Heart right ventricle (tissue), 16 donors: ENCODE results near the gene KRTDAP. TPM values are rescaled to one million over a fixed set of nuclear protein-coding genes. Genes with fewer than 3 reads are reported as not detected.
"Not testable (repeated sequence)": the region's sequence is repeated elsewhere in the genome, so short reads cannot be mapped to it uniquely, and the experiment has no call there.

Source experiments
- ATAC-seq, 8 donors: fragments of 200-7000 bp; cut with Tn5 transposase; one replicate each; pipeline ENCODE4 v1.9.1; 2020; ENCODE audit warnings: mild to moderate bottlenecking in 8 of 8, moderate library complexity in 8 of 8, moderate number of reproducible peaks in 1 of 8
- DNase-seq, 2 donors: peaks; one replicate each; pipeline ENCODE4 v3.0.0-alpha.2; 2020
- H3K27ac ChIP-seq, 10 donors: fragments of 200-600 bp; sonication (generic) in 2 of 10; one replicate each; pipeline versions ENCODE4 v1.5.0 to v1.8.0; 2020 to 2022; ENCODE audit warnings: mild to moderate bottlenecking in 3 of 10
- H3K27me3 ChIP-seq, 7 donors: fragments of 200-600 bp; one replicate each; pipeline ENCODE4 v1.8.0; 2021 to 2022; ENCODE audit warnings: mild to moderate bottlenecking in 2 of 7
- H3K36me3 ChIP-seq, 9 donors: fragments of 200-600 bp; sonication (generic) in 1 of 9; one replicate each; pipeline versions ENCODE4 v1.5.0 to v1.8.0; 2020 to 2022; ENCODE audit warnings: mild to moderate bottlenecking in 2 of 9
- H3K4me1 ChIP-seq, 9 donors: fragments of 200-600 bp; sonication (generic) in 1 of 9; one replicate each; pipeline versions ENCODE4 v1.5.0 to v1.8.0; 2020 to 2022; ENCODE audit warnings: mild to moderate bottlenecking in 4 of 9
- H3K4me3 ChIP-seq, 10 donors: fragments of 200-600 bp; sonication (generic) in 2 of 10; one replicate each; pipeline versions ENCODE4 v1.5.0 to v1.8.0; 2020 to 2022; ENCODE audit warnings: mild to moderate bottlenecking in 7 of 10, moderate library complexity in 2 of 10
- H3K9me3 ChIP-seq, 11 donors: fragments of 200-600 bp in 10 of 11; sonication (generic) in 2 of 11; one replicate each; pipeline versions ENCODE4 v1.5.0 to v1.8.0; 2013 to 2022; ENCODE audit warnings: mild to moderate bottlenecking in 2 of 11, control low read depth in 1 of 11, moderate library complexity in 1 of 11
- CTCF ChIP-seq, 9 donors: fragments of 200-600 bp; sonication (generic) in 2 of 9; IDR thresholded peaks; one replicate each; pipeline versions ENCODE4 v1.5.0 to v1.8.0; 2021 to 2022; ENCODE audit warnings: antibody characterized with exemption in 9 of 9, mild to moderate bottlenecking in 5 of 9, moderate library complexity in 1 of 9
- WGBS, 2 donors: extraction: QIAGEN DNeasy Blood & Tissue Kit; methylation state at CpG; one replicate each; pipeline ENCODE4 v1.1.7; 2013; ENCODE audit warnings: inconsistent platforms in 1 of 2; 5-methylcytosine and 5-hydroxymethylcytosine counted together
- intact Hi-C, 10 donors: fragments of 100-400 bp; cut with DNase I; formaldehyde crosslinking; loops; one replicate each; pipeline versions ENCODE4 v1.11.1 to v1.14.2; 2022
- polyA plus RNA-seq, 2 donors: library from polyadenylated mRNA; stranded (reverse); fragments of 200-250 nt; gene quantifications; one replicate each; pipeline ENCODE4 v1.2.3, GENCODE V29; 2013
- total RNA-seq, 10 donors: library from RNA; stranded (reverse); fragmentation: NEBNext Ultra II Directional in 3 of 10; extraction: Animal tissue kit (Norgen Biotek cat#: 25700) in 3 of 10; gene quantifications; one replicate each; pipeline versions ENCODE4 v1.2.1 to v1.2.4, GENCODE V29; 2021 to 2023
- donor health status: Arrhythmogenic right ventricular cardiomyopathy.
- donor health status: ischemic (EF 13 %, LVEDD 7.1; RV severe dilation, severe dysfunction).
- donor health status: healthy with polysubstance abuse.
- donor health status: DM: no; HTN: yes; CAD: no.
- donor health status: DM: no; HTN: no; CAD: no.
- donor health status: ischemic (EF 25% LVEDD 6.9; RV normal size, moderate dysfunction).
- donor health status: ischemic (EF 25% LVEDD 5.7; RV mildly dilated, moderate dysfunction).
- donor health status: healthy.
- donor health status: DM: yes; HTN: yes; CAD: no.
- donor health status: Ischemic cardiomyopathy.
- donor health status: ischemic (EF 35%, LVEDD 5.7; RV mildly dilated, moderate dysfunction).
- donor health status: nonischemic (EF 11% LVEDD 7.7; RV severe dilation, severe dysfunction).
- donor health status: DM: yes; HTN: yes; CAD: no.
- donor health status: PGD.
- donor health status: ischemic (EF 29% LVEDD 5.4; RV normal size, mild dysfunction).
- donor health status: nonischemic (EF 23%, LVEDD 6.1; RV moderate dilation, normal function).

The KRTDAP gene
- total and polyA plus RNA-seq, 12 donors = not detected

- ATAC-seq, H3K36me3 ChIP-seq, DNase-seq, H3K9me3 ChIP-seq, H3K27me3 ChIP-seq, intact Hi-C loops: not testable (repeated sequence)
- H3K4me3 ChIP-seq = peak overlapping the region in 1 of 10 donors; percentile 8
- peak overlapping the region in 2 of 10 donors; percentile 26 to 67 for H3K27ac ChIP-seq
- 72 to 82% methylated on average over 7 of the region's 7 CpGs for WGBS, 2 donors
- peaks cover 0 to 57% (median 39%) of the 10 kb centered on the region in 9 donors for H3K4me1 ChIP-seq
- TF ChIP-seq CTCF (IDR thresholded peaks at IDR 0.05) = peak in 1 of 9 donors; percentile 6
These were observed 27.3 kb downstream of the KRTDAP start for GRCh38 chr19:35462956-35463355.

GRCh38 chr19:35462476-35462953 is 27.7 kb downstream of the KRTDAP start:
- peak overlapping the region in 1 of 10 donors; percentile 8 for H3K4me3 ChIP-seq
- H3K27ac ChIP-seq = peak overlapping the region in 3 of 10 donors; percentile 11 to 67 (median 26)
- TF ChIP-seq CTCF (IDR thresholded peaks at IDR 0.05) = peak in 1 of 9 donors; percentile 22
- DNase-seq = no peak
- H3K9me3 ChIP-seq = no peaks in the 10 kb centered on the region
- no peaks in the 10 kb centered on the region for H3K27me3 ChIP-seq
- 16% methylated on average over 6 of the region's 6 CpGs for WGBS, 2 donors
- no peaks in the 10 kb centered on the region for H3K36me3 ChIP-seq
- peak; percentile 26 to 78 (median 67) for ATAC-seq
- intact Hi-C loops = no loop called here
- H3K4me1 ChIP-seq = peaks cover 0 to 61% (median 39%) of the 10 kb centered on the region in 9 donors

GRCh38 chr19:35461788-35462187 is 28.5 kb downstream of the KRTDAP start:
- ATAC-seq, intact Hi-C loops, H3K36me3 ChIP-seq, DNase-seq, H3K4me3 ChIP-seq, H3K27me3 ChIP-seq, H3K9me3 ChIP-seq: not testable (repeated sequence)
- peaks cover 0 to 67% (median 39%) of the 10 kb centered on the region in 9 donors for H3K4me1 ChIP-seq
- H3K27ac ChIP-seq = peak overlapping the region in 1 of 10 donors; percentile 67

GRCh38 chr19:35461060-35461459 is 29.2 kb downstream of the KRTDAP start:
- Histone ChIP-seq H3K27ac (peak overlapping the region in 1 of 10 donors; percentile 17), H3K4me3 (no peak overlapping the region), H3K36me3 (no peaks in the 10 kb centered on the region), H3K27me3 (no peaks in the 10 kb centered on the region), H3K9me3 (no peaks in the 10 kb centered on the region), H3K4me1 (peaks cover 0 to 67% (median 39%) of the 10 kb centered on the region in 9 donors)
- intact Hi-C loops = no loop called here
- WGBS, 2 donors = 50 to 54% methylated on average over 9 of the region's 9 CpGs
- ATAC-seq = no peak
- no peak for TF ChIP-seq CTCF (IDR thresholded peaks at IDR 0.05)
- peak in 1 of 2 donors; percentile 33 for DNase-seq

- DNase-seq (no peak), ATAC-seq (no peak)
- peaks cover 0 to 71% (median 39%) of the 10 kb centered on the region in 9 donors for H3K4me1 ChIP-seq
- no peak overlapping the region for H3K4me3 ChIP-seq
- TF ChIP-seq CTCF (IDR thresholded peaks at IDR 0.05) = no peak
- peak overlapping the region in 1 of 10 donors; percentile 17 for H3K27ac ChIP-seq
- 91% methylated on average over 10 of the region's 10 CpGs for WGBS, 2 donors
- intact Hi-C loops = no loop called here
- H3K9me3 ChIP-seq = no peaks in the 10 kb centered on the region
- H3K36me3 ChIP-seq = no peaks in the 10 kb centered on the region
- no peaks in the 10 kb centered on the region for H3K27me3 ChIP-seq
These were observed 29.7 kb downstream of the KRTDAP start for GRCh38 chr19:35460608-35461007.
